Measurements from ENCODE around the gene HEPH.

HEPH gene

DNA sequence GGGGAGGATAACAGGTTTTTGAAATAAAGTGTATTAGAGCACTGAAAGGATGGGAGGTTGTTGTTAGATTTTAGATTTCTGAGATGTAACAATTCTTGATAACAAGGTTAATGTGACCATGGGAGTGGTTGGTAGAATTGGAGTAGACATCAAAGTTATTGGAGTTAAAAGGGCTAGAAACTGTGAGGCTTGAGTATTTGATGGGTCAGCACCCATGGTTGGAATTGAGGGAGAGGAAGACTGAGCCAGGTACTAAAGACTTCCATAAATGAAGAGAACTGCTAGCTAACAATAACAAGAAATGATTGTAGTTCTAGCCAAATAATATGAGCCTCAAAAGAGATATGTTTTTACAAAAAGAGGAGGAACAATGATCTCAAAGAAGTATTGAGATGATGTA is 98.8 kb downstream of the HEPH start:
- Histone ChIP-seq H3K36me3 (ENCODE audit: insufficient read depth, low read length) (peaks cover 8% of the 10 kb centered on the region), H2AFZ (ENCODE audit: low read depth, low read length) (no peak overlapping the region), H3K9me3 (ENCODE audit: low read length) (no peaks in the 10 kb centered on the region), H3K27me3 (ENCODE audit: insufficient read depth, low read length) (no peaks in the 10 kb centered on the region), H3K4me1 (ENCODE audit: insufficient read depth, low read length) (no peaks in the 10 kb centered on the region), H3K4me3 (ENCODE audit: low read length) (no peak overlapping the region)
